ENCODE data around the gene TRIM47.

TRIM47 gene

GRCh38 chr17:75908201-75908600 lies 29.8 kb upstream of the TRIM47 start:
- DNase-seq: no peak

- no peak for DNase-seq
Observed at GRCh38 chr17:75906143-75906884, 27.9 kb upstream of the TRIM47 start.

GRCh38 chr17:75904749-75905521 lies 26.6 kb upstream of the TRIM47 start, which contains the start of gene MRPL38:
TSS of gene MRPL38 (minus strand) at chr17:75904884. CDS start at chr17:75904875, 9 bp downstream.
- DNase-seq: peak; percentile 97

- no peak for DNase-seq
Observed at GRCh38 chr17:75902406-75902805, 24.0 kb upstream of the TRIM47 start.

GRCh38 chr17:75901727-75902126 lies 23.3 kb upstream of the TRIM47 start:
- DNase-seq: no peak

GRCh38 chr17:75900691-75901533 lies 22.5 kb upstream of the TRIM47 start:
- DNase-seq: no peak

- no peak for DNase-seq
Observed at GRCh38 chr17:75899767-75900468, 21.5 kb upstream of the TRIM47 start.

- no peak for DNase-seq
Observed at GRCh38 chr17:75899353-75899752, 21.0 kb upstream of the TRIM47 start.

GRCh38 chr17:75898791-75899190 lies 20.4 kb upstream of the TRIM47 start:
- no peak for DNase-seq

GRCh38 chr17:75898065-75898464 lies 19.7 kb upstream of the TRIM47 start:
- DNase-seq: no peak

GRCh38 chr17:75897160-75898019 lies 19.0 kb upstream of the TRIM47 start:
- no peak for DNase-seq

GRCh38 chr17:75896415-75897159 lies 18.2 kb upstream of the TRIM47 start, which contains the start of gene TRIM65:
TSS of gene TRIM65 (minus strand) at chr17:75896951. CDS start at chr17:75896937, 14 bp downstream.
- peak; percentile 88 for DNase-seq

- peak; percentile 55 for DNase-seq
Observed at GRCh38 chr17:75895370-75896155, 17.2 kb upstream of the TRIM47 start.

- no peak for DNase-seq
Observed at GRCh38 chr17:75894049-75894733, 15.8 kb upstream of the TRIM47 start.

GRCh38 chr17:75893305-75894048 lies 15.1 kb upstream of the TRIM47 start:
- no peak for DNase-seq

- DNase-seq: no peak
Observed at GRCh38 chr17:75892556-75893224, 14.3 kb upstream of the TRIM47 start.

GRCh38 chr17:75891605-75892555 lies 13.5 kb upstream of the TRIM47 start:
- no peak for DNase-seq
